GM12892 (cell line): ENCODE data around the gene CYTH4.

Source experiments
- POLR2A ChIP-seq: IDR thresholded peaks from 2 replicates; pipeline ENCODE4 v1.6.1; 2011; ENCODE audit warnings: low read depth, low read length, control low read depth
- POLR2AphosphoS5 ChIP-seq: IDR thresholded peaks from 2 replicates; pipeline ENCODE4 v1.6.1; 2011; ENCODE audit warnings: low read depth, low read length, control low read depth
- TAF1 ChIP-seq: IDR thresholded peaks from 2 replicates; pipeline ENCODE4 v1.6.1; 2011; ENCODE audit warnings: low read depth, mild to moderate bottlenecking, control low read depth, low read length, borderline replicate concordance

DNA sequence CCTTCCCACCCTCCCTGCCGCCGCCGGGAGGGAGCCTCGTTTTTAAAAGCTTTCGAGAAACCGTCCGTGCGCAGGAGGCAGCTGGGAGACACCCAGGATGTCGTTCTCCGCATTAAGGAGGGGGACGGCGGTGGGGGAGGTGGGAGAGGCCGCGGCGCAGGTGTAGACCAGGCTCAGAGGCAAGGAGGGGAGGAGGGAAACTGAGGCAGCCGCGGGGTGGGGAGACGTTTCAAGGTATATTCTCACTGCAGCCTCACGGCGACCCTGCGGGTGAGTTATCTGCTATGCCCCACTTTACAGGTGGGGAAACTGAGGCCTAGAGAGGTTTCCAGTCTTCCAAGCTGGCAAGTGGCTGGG is 42.7 kb downstream of the CYTH4 start:
- TF ChIP-seq POLR2AphosphoS5 (no peak), POLR2A (no peak), TAF1 (no peak)
